ENCODE measurements around the gene SSBP2.
"Not testable (repeated sequence)": the region's sequence is repeated elsewhere in the genome, so short reads cannot be mapped to it uniquely, and the experiment has no call there.

The SSBP2 gene

DNA sequence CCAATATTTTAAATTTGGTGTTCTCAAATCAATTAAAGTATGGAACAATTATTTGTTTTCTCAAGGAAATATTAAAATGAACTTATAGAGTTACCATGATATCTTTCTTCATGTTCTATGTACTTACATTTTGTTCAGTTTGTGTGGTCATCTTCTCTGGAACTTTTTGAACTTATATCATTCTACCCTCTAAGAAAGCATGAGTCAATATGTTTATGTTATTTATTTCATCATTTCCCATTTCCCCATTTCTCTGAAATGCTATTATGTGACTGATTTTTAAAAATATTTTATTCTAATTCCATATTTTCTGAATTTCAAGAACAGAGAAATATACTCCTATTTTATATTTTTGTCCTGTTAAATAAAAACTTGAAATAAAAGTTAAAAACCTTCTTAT lies 233.4 kb downstream of the SSBP2 start:
- DNase-seq, result peak; percentile 9

DNA sequence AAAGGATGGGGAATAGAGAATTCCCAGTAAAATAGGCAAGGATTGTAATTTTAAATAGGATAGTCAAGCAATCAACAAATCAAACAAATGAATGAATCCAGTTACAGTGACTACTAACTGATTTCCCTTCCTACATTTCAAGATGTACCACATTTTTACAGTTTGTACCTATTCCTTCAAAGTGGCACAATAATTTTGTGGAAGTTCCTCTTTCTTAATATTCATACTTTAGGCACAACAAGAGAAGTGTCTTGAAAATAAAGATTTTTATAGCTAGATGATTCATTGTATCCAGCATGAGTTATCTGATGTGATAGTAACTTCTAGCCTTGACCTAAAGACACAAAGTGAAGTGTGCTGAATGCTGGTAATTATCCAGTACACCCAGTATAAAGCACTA lies 234.8 kb downstream of the SSBP2 start:
- DNase-seq, result no peak

DNA sequence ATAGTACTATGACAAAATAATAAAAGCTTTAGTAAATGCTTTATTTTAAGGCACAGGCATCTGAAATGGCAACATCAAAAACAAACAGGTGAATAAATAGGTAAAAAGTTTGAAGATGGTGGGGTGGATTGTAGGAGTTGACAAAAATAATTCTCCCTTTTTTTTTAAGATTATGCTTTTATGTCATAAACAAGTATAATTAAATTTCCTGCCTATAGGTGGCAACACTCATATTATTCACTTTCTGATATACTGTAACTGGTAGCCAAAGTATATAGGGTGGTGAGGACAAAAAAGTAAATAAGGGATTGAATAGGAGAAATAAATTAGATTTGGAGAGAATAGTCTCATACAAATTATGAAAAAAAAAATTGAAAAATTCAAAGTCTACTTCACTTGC lies 236.9 kb downstream of the SSBP2 start:
- peak; percentile 23 for DNase-seq

DNA sequence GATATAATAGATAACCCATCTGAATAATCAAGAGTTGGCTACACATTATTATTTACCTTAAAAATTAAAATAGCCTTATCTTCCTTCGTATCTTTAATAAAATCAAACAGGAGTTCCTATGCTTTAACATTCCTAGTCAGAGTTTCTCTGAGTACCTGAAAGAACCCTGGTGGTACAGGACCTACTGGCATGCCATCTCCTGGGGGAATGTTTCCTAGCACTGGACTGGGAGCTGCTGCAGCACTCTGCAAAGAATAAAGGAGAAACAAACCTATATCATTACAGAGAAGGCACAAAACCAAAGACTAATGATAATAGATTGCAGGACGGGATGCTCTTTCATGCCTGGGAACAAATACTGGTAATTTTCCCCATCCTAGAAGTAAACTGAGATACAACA lies 237.4 kb downstream of the SSBP2 start:
- no peak for DNase-seq

DNA sequence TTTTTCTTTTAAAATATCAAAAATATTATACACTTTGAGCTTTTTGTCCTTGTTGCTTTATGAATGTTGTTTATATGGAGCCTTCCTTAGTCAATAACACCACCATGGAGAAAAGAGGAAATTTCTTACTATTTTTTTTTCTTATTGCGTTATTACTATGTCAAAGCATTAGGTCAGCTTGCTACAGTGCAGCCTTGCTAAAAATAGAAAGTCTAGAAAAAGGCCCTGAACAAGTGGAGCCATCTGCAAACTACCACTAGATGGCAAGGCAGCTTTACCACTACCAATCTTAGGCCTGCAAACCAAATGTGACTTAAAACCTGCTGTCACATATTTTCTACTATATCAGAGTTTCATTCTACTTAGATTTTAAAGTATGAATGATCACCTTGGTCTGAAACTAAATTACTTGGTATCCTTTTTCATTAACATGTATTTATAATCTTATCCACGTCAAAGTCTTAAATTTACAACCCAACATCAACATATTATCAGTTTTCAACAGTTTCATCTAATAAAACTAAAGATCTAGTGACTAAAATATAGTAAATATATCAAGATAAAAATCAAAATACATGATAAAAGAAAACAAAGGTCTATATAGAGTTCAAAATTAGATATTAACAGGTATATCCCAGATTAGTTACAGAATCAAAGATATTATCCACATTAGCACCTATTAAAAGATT lies 243.9 kb downstream of the SSBP2 start:
- peak; percentile 74 for DNase-seq

DNA sequence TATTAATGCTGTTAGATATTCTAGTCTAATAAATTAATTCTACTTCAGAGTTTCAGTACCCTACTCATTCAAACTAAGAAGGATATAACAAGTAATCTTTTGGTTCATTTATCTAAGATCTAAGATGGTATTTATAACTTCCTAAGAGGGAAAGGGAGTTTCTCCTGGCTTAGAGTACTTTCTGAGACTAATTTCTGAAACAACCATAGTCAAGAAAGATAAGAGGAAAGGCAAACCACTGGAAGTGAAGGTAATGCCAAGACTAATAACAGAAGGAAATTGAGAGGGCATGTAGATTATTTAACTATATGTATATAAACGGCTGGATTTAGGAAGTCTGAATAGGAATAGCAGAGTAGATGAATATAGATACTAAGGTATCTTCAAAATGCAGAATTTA lies 244.5 kb downstream of the SSBP2 start:
- DNase-seq, result no peak

DNA sequence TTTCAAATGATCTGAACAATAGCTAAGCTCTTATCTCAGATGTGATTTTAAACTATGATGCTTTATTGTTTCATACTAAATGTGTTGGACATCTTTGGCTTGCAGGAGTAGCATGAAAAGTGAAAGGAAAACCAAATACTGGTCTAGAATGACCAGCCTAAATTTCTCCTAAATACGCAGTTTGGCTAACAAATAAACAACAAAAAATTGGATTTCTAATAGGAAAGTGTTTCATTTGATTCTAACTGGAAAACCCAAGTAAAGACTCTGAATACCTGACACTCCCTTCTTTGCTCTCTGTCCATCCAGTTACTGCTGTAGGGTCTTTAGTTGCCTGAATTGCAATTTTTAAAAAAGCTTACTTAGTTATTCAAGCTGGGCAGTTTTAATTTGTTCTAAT lies 245.2 kb downstream of the SSBP2 start:
- DNase-seq, result no peak

DNA sequence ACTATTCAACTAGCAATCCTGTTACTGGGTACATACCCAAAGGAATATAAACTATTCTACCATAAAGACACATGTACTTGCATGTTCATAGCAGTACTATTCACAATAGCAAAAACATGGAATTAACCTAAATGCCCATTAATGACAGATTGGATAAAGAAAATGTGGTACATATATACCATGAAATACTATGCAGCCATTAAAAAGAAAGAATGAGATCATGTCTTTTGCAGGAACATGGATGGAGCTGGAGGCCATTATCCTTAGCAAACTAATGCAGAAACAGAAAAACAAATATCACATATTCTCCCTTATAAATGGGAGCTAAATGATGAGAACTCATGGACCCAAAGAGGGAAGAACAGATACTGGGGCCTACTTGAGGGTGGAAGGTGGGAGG lies 247.3 kb downstream of the SSBP2 start:
- DNase-seq, result not testable (repeated sequence)

DNA sequence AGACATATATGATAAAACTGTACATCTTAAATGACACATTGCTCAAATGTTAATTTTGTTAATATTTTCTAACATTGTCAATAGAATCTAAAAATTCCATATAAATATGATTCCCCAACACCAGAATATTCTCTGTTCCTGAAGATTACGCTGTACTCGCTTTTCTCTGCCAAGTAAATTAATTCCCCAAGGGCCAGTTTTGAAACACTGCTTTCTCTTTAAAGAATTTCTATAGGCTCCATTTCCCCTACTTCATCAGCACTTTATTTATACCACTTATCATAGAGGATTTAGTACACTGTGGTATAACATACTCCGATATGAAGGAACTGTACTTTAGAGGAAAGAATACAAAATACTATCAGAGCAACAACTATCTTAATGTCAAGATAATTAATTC lies 255.6 kb downstream of the SSBP2 start:
- DNase-seq, result no peak

DNA sequence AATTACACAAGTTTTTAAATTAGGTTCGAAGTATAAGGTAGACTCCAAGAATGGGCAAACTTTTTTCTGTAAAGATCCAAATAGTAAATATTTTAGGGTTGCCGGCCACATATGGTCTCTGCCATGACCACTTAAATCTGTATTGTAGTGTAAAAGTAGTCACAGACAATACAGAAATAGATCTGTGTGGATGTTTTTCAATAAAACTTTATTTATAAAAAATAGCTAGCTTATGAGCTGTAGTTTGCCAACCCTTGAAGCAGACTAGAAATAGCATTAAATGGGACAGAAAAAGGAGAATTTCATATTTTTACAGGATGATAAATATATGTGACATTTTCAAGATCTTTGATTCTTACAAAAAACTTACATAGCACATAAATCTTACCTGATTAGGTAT lies 262.0 kb downstream of the SSBP2 start:
- DNase-seq, result no peak

DNA sequence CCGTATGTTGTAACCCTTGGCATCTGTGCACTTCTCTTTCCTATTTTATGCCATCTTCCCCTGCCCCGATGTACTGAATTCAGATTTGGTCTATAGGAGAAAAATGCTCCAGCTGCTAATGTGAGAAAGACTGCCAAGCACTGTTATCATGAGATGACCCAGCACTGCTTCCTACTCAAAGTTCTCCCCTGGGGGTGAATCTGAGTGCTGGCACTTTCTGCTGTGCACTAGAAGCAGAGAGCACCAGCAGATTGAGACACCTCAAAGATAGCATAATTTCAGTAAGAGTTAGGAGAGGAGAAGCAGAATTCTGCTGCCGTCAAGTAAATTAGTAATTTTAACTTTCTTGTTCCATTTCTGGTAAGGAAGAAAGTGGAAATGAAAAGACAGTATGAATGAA lies 264.2 kb downstream of the SSBP2 start:
- no peak for DNase-seq

DNA sequence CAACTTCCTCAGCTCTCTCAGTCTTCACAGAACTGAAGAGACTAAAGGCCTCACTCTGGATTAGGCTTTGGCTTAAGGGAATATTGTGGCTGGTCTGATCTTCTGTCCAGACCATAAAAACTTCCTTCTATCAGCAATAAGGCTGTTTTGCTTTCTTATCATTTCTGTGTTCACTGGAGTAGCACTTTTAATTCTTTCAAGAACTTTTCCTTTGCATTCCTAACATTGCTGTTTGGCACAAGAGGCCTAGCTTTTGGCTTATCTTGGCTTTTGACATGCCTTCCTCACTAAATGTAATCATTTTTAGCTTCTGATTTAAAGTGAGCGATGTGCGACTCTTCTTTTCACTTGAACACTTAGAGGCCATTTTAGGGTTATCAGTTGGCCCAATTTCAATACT lies 268.3 kb downstream of the SSBP2 start:
- DNase-seq, result no peak

DNA sequence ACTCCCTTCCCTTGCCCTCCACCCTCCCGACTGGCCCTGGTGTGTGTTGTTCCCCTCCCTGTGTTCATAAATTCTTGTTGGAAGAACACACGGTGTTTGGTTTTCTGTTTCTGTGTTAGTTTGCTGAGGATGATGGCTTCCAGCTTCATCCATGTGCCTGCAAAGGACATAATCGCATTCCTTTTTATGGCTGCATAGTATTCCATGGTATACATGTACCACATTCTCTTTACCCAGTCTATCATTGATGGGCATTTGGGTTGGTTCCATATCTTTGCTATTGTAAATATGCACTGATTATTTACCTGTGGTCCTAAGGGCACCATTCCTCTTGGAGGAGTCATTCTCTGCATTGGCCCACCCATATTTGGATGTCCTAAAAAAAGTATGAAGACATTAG lies 277.5 kb downstream of the SSBP2 start:
- DNase-seq, result not testable (repeated sequence)

DNA sequence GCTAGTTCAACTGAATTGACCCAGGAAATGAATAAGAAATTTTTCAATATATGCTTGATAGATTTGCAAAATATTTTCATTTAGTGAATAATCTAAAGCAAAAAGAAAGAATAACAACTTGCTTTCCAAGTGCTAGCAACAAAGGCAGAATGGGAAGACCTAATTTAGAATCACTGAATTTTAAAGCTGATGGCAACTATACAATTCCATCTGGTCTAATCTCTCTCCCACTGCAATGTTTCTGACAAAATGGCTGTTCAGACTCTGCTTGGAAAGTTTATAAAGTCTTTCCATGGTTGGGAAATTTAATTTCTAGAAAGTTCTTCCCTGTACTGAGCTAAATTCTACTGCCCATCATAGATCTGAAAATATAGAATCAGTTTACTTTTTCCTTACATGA lies 281.2 kb downstream of the SSBP2 start:
- DNase-seq, result no peak

DNA sequence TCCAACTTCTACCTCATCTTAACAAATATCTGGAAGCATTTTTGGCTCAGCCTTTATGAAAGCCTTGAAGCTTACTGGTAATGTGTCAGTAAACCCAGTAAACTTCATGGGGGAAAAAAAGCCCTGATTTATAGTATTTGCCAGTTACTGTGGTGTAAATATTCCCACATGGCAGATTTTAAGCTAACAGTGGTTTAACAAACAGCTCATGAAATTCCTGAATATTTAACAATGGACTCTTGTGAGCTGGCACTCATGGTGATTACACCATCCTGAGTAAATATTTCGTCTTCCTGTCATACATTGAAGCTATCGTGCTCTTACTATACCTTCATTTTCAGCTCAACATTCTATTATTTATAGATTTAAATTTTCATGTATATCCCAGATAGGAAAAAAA lies 300.0 kb downstream of the SSBP2 start:
- no peak for DNase-seq

DNA sequence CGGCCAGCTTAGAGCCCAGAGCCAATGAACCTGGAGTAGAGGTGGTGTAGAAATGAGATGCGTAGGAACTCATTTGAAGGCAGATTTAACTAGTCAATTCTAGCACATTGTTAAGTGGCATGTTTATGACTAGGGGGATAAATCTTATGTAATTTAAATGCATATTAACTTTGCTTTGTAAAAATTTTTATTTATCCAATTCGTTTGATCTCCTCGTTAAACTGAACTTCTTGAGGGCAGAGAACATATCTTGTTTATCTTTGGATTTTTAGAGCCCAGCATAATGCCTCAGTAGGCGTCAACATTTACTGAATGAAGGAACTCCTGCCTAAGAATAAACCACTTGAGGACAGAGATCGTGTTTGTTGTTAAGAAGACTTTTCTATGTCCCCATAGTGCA lies 315.9 kb downstream of the SSBP2 start:
- no peak for DNase-seq

DNA sequence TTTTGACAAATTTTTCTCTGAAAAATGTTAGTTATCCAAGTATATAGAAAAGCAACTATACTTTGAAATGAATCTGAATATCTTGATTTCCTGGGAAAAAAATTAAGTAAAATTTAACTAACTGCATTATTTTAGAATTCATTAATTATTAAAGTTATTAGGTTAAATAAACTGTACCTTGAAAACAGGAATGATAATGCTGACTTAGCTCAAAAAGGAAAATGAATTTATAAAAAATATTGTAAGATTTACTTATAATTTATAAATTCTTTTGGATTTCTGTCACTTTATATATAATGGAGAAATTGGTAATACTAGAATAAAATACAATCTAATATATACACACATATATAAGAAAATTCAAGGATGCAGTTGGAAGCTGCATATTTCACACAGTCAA lies 320.9 kb downstream of the SSBP2 start:
- no peak for DNase-seq

DNA sequence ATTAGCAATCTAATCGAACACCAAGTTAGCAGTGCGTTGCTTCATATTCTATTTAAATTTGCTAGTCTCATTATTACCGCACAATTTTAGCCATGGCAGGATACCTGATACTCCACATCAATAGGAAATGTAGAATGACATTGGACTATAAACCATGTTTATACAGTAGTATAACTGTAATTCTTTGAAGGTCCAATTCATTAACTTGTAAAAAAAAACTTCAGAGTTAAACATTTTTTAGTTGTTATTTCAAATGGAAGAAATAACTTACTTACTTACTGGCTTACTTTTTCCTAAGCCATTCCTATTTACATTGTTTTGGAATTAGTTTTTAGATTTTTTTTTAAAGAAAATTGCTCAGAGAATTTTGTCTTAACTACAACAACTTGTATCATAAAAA lies 321.5 kb downstream of the SSBP2 start:
- DNase-seq, result no peak

DNA sequence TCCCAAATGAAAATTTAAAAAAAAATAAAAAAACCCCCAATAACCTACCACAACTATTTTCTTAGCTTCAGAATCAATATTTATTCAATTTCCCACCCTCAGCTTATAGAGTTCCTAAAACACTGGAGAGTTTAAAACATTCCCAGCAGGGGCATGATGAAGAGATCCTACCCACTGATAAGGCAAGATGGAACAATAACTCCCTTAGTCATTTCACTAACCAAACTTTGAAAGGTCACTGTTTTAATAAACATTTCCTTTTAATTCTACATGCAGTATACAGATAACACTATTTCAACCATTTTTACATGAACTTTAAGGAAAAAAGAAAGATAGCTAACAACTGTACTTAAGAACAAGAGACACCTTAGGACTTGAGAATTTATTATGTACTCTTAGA lies 322.0 kb downstream of the SSBP2 start:
- no peak for DNase-seq

DNA sequence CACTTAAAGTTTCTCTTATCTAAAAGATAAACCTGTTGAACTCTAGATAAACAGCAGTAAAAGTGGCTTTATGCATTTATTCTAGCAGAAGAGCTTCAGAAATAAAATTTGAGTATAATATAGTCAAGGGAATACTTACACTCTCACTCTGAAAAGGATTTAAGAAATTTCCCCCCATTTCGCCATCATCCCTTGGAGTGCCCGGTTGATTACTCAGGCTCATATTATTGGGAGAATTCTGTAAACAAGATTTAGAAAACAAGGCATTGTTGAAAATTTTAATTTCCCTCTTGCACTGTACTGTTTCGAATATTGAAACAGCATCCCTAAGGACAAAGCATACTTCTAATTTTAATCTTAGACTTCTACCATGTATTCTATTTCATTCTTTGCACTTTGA lies 322.5 kb downstream of the SSBP2 start:
- no peak for DNase-seq

DNA sequence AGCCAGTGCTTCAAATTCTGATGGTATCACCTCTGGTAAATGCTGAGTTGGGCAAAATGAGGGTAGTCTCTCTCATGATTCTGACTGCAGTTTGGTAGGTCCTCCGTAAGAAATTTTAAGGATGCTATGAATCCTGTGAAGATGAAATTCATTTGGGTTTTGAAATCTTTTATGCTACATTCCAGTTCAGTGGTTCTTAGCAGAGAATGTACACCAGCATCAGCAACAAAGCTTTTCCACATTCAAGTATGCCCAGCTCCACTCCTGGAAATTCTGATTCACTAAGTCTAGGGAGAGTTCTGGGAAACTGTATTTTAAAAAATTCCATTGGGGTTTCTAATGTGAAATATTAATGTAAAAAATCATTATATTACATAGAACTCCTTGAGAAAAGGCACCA lies 323.3 kb downstream of the SSBP2 start:
- DNase-seq, result no peak

DNA sequence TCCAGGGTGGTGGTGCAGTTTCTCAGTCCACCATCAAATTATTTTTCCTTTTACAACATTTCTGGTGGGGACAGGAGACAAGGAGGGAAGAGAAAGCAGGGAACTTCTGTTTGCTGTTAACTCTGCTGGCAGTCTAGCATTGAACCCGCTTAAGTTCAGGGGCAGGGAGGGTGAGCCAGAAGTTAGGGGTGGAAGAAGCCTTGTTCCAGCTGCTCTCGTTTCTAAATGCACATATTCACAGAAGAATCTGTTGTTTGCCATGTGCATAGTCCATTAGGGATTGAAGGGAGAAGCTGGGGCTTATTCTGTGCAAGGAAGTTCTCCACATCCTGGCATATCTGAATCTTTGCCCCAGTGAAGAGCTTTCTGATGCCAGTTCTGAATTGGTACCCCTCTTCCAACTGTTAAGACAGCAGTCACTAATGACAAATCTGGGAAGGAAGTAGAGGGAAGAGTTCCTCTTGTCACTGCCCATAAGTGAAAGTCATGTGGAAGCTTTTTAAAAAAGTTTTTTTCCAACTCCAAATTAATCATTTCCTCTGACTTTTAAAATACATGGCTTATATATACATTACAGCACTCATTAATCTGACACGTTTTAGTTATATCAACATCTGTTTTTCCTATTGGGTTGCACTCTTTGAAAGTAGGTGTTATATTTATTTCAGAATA lies 324.4 kb downstream of the SSBP2 start:
- no peak for DNase-seq

DNA sequence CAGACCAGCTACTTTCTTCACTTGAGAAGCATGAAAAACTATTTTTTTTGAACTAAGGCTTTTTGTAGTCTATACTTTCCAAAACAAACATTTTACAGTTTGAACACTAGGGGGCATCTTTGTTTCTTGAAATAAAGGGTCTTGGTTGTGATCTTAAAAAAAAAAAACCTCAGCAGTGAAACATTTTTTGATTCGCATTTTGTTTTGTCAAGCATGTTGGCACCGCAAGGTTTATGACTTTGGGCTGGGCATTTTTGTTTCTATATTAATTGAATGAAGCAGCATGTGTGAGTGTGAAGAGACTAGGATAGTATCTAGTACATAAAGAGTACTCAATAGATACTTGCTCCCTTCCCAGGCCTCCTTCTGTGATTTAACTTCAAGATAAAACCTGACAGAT lies 325.3 kb downstream of the SSBP2 start:
- no peak for DNase-seq

DNA sequence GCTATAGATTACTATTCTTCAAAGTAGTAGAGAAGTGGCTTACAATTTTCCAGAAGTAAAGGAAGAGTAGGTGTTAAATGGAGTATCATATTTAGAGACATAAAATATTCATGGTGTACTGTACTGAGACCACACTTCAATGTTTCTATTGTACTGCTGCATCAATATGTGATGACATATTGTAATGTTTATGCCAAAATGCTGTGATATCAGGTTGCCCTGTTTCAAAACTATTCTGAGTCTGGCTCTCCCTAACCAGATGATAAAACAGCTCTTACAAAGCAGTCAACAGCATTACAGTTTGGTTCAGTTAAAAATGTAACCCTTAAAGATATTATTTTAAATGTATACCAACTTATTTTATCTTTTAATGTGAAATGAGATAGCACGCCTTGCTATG lies 326.2 kb downstream of the SSBP2 start:
- no peak for DNase-seq

DNA sequence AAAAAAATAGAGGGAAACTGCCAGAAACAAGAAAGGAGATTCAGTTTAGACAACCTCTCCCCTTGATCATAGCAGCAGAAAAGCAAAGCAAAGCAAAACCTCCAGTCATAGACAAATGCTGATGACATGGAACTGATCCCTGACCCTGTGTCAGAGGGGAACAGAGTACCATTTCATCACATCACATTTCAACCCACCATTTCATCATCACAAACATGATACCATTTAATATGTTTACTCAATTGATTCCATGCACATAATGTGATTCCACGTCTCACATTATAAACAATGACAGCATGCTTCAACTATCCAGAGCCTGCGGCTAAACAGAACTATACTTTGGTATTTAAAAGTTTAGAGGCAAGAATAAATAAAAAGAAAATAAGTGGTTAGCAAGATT lies 328.2 kb downstream of the SSBP2 start:
- DNase-seq, result no peak
